C4-2B (cell line): Measurements from ENCODE around the gene GPX1.

ENCODE experiments used
- H3K27ac ChIP-seq: fragments of 450-650 bp; 2 replicates; pipeline ENCODE4 v1.5.1; 2017
- CTCF ChIP-seq: fragments of 450-650 bp; conservative IDR thresholded peaks from 2 replicates; pipeline ENCODE4 v1.5.1; 2017; ENCODE audit warnings: mild to moderate bottlenecking
- ZFX ChIP-seq: fragments of 450-650 bp; IDR thresholded peaks from 2 replicates; pipeline ENCODE4 v1.6.1; 2017

GPX1 gene

DNA sequence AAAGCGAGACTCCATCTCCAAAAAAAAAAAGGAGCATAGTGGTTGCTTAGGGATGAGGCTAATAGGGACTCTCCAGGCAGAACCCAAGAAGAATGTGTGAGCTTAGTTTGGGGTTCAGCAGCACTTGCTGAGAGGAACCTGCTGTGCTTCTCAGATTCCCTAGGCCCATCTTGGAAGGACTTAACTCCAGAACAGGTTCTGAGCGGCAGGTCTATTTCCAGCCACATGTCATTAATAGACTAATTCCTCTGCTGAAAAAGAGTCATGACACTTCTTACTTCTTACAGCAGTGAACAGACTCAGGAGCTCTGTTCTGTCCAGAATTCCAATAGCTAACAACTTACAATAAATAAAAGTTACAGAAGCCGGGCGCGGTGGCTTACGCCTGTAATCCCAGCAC lies 31.1 kb upstream of the GPX1 start:
- no peak for TF ChIP-seq CTCF
- no peak for TF ChIP-seq ZFX
- H3K27ac ChIP-seq, result no peak overlapping the region

DNA sequence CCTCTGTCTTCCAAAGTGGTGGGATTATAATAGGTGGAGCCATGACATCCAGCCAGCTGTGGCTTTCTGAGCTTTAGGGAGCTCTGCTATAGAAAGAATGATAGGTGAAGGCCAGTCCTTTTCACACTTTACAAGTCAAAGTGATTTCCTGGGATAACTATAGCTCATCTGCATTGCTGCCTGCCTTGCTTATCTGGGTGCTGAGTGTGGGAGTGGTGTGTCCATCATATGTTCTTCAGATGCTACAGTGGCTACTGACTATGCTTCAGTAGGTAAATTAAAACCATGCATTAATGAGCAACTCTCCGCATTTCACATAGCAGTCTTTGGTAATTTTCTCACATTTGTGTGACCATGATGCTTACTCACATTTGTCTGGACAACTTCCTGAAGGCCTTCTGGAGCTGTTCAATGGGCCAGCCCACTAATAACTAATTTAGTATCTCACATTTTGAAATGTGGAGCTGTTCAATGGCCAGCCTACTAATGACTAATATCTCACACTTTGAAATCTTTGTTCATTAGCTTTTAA lies 30.2 kb upstream of the GPX1 start:
- no peak for TF ChIP-seq CTCF
- no peak for TF ChIP-seq ZFX
- no peak overlapping the region for H3K27ac ChIP-seq

- H3K27ac ChIP-seq, result no peak overlapping the region
- TF ChIP-seq ZFX (no peak), CTCF (no peak)
Measured at GRCh38 chr3:49387721-49388120, 29.6 kb upstream of the GPX1 start.

DNA sequence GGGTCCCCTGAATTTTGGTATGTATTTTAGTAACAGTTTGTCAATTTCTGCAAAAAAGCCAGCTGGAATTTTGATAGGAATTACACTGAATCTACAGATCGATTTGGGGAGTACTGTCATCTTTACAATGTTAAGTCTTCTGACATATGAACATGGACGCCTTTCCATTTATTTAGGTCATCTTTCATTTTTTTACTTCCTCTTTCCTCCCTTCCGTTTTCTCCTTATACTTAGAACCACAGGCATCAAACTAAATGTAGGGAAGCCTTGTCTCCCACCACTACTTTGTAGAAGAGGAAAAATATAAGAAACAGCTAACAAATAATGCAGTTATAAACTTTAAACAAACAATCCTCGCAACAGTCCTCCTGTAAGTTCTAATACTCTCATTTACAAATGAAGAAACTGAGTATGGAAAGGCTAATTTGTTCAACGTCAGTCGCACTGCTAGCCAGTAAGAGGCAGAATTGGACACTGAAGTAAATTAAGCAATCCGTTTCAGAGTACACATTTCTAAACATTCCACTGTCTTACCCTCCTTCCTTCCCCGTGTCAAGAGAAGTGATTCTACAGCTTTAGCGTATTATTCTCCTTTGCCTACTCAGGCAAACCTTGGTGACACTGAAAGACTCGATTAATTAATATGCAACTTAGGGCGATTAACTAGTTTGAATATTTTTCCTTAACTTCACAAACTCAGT lies 28.1 kb upstream of the GPX1 start:
- TF ChIP-seq CTCF (no peak), ZFX (no peak)
- H3K27ac ChIP-seq, result no peak overlapping the region

DNA sequence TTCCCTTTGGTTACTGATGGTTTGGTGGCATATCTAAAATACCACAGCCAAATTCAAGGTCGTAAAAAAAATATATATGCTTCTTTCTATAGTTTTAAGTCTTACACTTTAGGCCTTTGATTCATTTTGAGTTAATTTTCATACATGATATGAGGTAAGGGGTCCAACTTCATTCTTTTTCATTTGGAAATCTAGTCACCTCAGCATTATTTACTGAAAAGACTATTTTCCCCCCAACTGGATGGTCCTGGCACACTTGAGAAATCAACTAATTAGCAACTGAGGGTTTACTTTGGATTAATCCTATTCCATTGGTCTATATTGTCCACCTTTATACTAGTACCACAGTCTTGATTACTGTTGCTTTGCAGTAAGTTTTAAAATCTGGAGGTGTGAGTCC lies 27.5 kb upstream of the GPX1 start:
- TF ChIP-seq CTCF, result no peak
- TF ChIP-seq ZFX, result no peak

DNA sequence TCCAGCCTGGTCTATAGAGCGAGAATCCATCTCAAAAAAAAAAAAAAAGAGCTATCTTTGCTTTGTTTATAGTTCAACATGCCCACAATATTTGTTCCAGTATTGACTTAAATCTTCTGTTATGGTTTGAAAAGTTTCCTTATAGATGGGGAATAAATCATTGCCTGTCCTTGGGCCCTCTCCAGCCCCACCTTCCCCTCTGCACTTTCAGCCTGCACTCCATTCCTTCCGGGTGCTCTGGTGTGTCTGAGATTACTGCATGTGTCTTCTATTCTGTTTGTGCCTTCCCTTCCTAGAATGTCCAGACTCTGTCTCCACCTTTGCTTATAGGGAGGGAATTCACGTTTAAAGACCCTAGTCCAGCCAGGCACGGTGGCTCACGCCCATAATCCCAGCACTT lies 25.2 kb upstream of the GPX1 start:
- no peak overlapping the region for H3K27ac ChIP-seq
- TF ChIP-seq CTCF (no peak), ZFX (no peak)

More for the DNA sequence above, 27.5 kb upstream of the GPX1 start:
- no peak overlapping the region for H3K27ac ChIP-seq

GRCh38 chr3:49378249-49378895 lies 20.2 kb upstream of the GPX1 start:
- H3K27ac ChIP-seq, result no peak overlapping the region
- TF ChIP-seq CTCF, result no peak
- TF ChIP-seq ZFX, result no peak
